ENCODE results near the gene KRT80. TPM values are rescaled to one million over a fixed set of nuclear protein-coding genes. Genes with fewer than 3 reads are reported as not detected.

KRT80 gene
- total RNA-seq, 1 donor from 2014 or later, result not detected

DNA sequence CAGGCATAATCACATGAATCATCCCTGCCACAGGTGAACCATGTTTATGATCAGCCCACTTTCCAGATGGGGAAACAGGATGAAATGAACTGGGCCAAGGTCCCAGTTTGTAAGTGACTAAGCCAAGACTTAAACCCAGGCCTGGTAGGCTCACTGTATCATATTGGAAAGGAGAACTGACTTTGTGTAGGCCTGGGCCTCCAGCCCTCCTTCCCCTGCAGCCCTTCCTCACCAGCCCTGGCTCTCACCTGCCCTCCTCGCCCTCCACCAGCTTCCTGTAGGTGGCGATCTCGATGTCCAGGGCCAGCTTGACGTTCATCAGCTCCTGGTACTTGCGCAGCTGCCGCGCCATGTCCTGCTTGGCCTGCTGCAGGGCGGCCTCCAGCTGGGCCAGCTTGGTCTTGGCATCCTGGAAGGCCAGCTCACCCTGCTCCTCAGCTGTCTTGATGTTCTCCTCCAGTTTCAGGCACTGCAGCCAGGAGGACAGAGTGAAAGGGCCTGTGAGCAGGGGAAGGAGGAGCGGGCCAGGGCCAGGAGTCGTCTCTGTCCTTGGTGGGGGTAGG lies 19.8 kb downstream of the KRT80 start:
- H3K27ac Mint-ChIP-seq (ENCODE audit: unreplicated experiment), result no peak overlapping the region
- H3K27me3 Mint-ChIP-seq (ENCODE audit: low read depth), result no peaks in the 10 kb centered on the region
- no peak overlapping the region for H3K4me3 Mint-ChIP-seq
- DNase-seq (ENCODE audit: low read depth, low spot score), result peak; percentile 31
- H3K36me3 Mint-ChIP-seq (ENCODE audit: low read depth), result no peaks in the 10 kb centered on the region
- H3K4me1 Mint-ChIP-seq, result no peaks in the 10 kb centered on the region
- peak; percentile 49 for TF ChIP-seq CTCF (conservative IDR thresholded peaks at IDR 0.05)
- no peaks in the 10 kb centered on the region for H3K9me3 Mint-ChIP-seq

- no peak for TF ChIP-seq CTCF (conservative IDR thresholded peaks at IDR 0.05)
- no peaks in the 10 kb centered on the region for H3K9me3 Mint-ChIP-seq
- H3K27ac Mint-ChIP-seq (ENCODE audit: unreplicated experiment), result peak overlapping the region; percentile 14
- no peak overlapping the region for H3K4me3 Mint-ChIP-seq
- no peak for DNase-seq (ENCODE audit: low read depth, low spot score)
- H3K36me3 Mint-ChIP-seq (ENCODE audit: low read depth), result no peaks in the 10 kb centered on the region
- no peaks in the 10 kb centered on the region for H3K27me3 Mint-ChIP-seq (ENCODE audit: low read depth)
- no peaks in the 10 kb centered on the region for H3K4me1 Mint-ChIP-seq
Measured at GRCh38 chr12:52170827-52171226, 21.0 kb downstream of the KRT80 start.

DNA sequence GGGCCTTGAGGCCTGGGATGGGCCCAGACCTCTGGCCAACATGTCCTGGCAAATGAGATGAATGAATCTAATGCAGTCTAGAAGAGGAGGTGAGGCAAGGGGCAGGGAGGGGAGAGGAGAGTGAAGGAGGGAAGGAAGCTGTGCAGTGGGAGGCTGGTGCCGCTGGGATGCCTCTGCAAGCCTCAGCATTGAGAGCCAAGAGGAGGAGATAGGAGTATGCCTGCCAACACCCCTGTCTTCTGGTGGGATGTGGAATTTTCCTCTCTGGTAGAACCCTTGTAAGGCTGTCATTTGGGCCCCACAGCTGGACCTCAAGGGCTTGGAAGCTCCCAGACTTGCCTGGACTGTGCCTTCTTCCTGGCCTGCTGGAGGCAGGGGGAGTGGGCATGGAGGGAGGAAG lies 21.9 kb downstream of the KRT80 start:
- Mint-ChIP-seq H3K4me1 (no peaks in the 10 kb centered on the region), H3K27ac (ENCODE audit: unreplicated experiment) (no peak overlapping the region)
- no peak for TF ChIP-seq CTCF (conservative IDR thresholded peaks at IDR 0.05)

DNA sequence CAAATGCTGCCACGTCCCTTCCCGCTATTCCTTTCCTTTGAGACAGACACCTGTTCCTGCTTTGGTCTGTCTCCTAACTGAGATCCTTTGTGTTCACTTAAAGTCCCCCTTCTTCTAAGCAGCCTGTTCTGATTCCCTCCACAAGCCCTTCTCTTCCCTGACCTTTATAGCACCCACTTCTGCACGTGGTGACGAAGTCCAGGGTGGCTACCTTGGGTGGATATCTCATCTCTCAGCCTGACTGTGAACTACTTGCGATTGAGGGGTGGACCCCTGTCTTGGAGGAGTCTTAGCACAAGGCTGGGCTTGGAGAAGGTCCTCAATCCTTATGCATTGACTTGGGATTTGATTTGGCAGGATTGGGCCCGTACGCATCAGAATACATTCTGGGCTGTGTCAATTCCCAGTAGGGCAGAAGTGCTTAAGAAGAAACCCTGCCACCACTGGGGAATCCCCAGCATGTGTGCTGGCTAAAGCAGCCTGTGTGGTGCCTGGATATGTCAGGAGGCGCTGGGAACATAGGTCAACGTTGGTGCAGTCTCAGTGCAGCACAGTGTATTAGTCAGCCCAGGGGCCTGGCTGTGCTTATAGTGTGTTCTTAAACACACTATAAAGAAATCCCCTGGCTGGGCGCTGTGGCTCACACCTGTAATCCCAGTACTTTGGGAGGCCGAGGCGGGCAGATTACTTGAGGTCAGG lies 23.6 kb downstream of the KRT80 start:
- no peak for DNase-seq (ENCODE audit: low read depth, low spot score)
- no peak for TF ChIP-seq CTCF (conservative IDR thresholded peaks at IDR 0.05)
- Mint-ChIP-seq H3K9me3 (no peaks in the 10 kb centered on the region), H3K4me3 (no peak overlapping the region), H3K27me3 (ENCODE audit: low read depth) (no peaks in the 10 kb centered on the region), H3K4me1 (peaks cover 8% of the 10 kb centered on the region), H3K36me3 (ENCODE audit: low read depth) (no peaks in the 10 kb centered on the region), H3K27ac (ENCODE audit: unreplicated experiment) (no peak overlapping the region)

More for the DNA sequence above, 21.9 kb downstream of the KRT80 start:
- Mint-ChIP-seq H3K27me3 (ENCODE audit: low read depth) (no peaks in the 10 kb centered on the region), H3K4me3 (no peak overlapping the region), H3K36me3 (ENCODE audit: low read depth) (no peaks in the 10 kb centered on the region), H3K9me3 (no peaks in the 10 kb centered on the region)
- no peak for DNase-seq (ENCODE audit: low read depth, low spot score)

- no peak overlapping the region for H3K27ac Mint-ChIP-seq (ENCODE audit: unreplicated experiment)
- TF ChIP-seq CTCF (conservative IDR thresholded peaks at IDR 0.05), result no peak
- H3K4me3 Mint-ChIP-seq, result no peak overlapping the region
- peaks cover 14% of the 10 kb centered on the region for H3K4me1 Mint-ChIP-seq
- no peaks in the 10 kb centered on the region for H3K9me3 Mint-ChIP-seq
- H3K36me3 Mint-ChIP-seq (ENCODE audit: low read depth), result no peaks in the 10 kb centered on the region
- DNase-seq (ENCODE audit: low read depth, low spot score), result no peak
- no peaks in the 10 kb centered on the region for H3K27me3 Mint-ChIP-seq (ENCODE audit: low read depth)
Measured at GRCh38 chr12:52167526-52167925, 24.3 kb downstream of the KRT80 start.

Data from neural crest cell (in vitro differentiated cells).